GM18951 (cell line): ENCODE measurements around the gene FIZ1.

ENCODE experiments used
- POLR2A ChIP-seq: IDR thresholded peaks from 4 replicates; pipeline ENCODE4 v1.6.1; 2011; ENCODE audit warnings: mild to moderate bottlenecking; ENCODE audit not compliant: insufficient read length, insufficient read depth; ENCODE audit errors: extremely low read depth
- in situ Hi-C: fragments of 300-500 bp; cut with MboI; formaldehyde crosslinking; loops from one replicate; pipeline ENCODE4 v1.12.0; 2022; ENCODE audit warnings: low sequenced_read_pairs, mixed read lengths, inconsistent platforms; ENCODE audit not compliant: unreplicated experiment

Gene FIZ1, protein sequence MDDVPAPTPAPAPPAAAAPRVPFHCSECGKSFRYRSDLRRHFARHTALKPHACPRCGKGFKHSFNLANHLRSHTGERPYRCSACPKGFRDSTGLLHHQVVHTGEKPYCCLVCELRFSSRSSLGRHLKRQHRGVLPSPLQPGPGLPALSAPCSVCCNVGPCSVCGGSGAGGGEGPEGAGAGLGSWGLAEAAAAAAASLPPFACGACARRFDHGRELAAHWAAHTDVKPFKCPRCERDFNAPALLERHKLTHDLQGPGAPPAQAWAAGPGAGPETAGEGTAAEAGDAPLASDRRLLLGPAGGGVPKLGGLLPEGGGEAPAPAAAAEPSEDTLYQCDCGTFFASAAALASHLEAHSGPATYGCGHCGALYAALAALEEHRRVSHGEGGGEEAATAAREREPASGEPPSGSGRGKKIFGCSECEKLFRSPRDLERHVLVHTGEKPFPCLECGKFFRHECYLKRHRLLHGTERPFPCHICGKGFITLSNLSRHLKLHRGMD

DNA sequence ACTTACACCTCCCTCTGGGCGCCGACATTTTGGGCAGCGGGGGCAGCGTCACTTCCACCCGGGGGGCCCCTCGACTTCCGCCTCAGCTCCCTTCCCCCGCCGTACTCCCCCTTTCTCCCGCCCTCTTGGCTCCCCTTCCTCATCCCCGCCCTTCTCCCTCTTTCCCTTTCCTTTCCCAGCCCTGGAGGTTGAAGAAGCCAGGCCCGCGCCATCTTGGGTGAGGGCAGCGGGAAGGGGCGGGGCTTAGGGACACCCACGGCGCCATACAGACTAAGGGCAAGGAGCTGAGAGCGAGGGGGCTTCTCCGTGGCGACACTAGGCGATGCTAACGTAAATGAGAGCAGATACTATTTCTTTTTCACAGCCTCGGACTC is at the start of gene FIZ1:
Gene FIZ1 (minus strand): TSS at position 50 of the 374 bp plus-strand sequence. CDS start 1,652 bp downstream, outside the sequence.
- in situ Hi-C loops: no loop called here
- no peak for TF ChIP-seq POLR2A

DNA sequence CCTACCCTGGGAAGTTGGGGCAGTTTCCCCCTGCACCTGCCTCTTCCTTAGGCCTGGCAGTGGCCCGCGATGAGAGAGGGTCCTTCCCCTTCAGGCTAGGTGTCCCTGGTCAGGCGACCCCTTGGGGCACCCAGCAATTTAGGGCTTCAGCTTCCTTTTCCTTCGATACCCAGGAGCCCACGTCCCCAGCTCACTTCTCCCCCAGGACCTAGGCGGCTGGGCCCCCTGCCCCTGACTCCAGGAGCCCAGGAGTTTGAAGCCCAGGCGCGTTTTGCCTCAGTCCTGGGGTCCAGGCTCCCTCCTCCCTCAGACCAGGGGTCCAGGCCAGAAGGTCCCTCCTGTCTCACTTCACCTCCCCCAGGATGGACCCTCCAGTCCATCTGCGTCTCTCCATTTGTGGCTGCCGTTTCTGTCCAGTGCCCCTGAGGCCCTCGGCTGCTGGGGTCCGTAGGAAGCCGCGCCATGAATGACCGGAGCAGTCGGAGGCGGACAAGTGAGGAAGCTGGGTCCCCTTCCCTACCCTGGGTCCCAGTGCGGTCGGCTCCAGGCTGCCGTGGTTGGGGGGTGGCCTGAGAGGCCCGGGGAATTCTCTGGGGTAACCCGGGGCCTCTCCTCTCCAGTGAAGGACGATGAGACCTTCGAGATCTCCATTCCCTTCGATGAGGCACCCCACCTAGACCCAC is 49.4 kb upstream of the FIZ1 start:
- in situ Hi-C loops: no loop called here
- TF ChIP-seq POLR2A: no peak

- in situ Hi-C loops: no loop called here
These were observed 48.6 kb upstream of the FIZ1 start, which contains the start of gene CCDC106 for GRCh38 chr19:55647732-55648584. Gene CCDC106 (plus strand): TSS chr19:55648212. CDS start chr19:55649047, 835 bp downstream.

DNA sequence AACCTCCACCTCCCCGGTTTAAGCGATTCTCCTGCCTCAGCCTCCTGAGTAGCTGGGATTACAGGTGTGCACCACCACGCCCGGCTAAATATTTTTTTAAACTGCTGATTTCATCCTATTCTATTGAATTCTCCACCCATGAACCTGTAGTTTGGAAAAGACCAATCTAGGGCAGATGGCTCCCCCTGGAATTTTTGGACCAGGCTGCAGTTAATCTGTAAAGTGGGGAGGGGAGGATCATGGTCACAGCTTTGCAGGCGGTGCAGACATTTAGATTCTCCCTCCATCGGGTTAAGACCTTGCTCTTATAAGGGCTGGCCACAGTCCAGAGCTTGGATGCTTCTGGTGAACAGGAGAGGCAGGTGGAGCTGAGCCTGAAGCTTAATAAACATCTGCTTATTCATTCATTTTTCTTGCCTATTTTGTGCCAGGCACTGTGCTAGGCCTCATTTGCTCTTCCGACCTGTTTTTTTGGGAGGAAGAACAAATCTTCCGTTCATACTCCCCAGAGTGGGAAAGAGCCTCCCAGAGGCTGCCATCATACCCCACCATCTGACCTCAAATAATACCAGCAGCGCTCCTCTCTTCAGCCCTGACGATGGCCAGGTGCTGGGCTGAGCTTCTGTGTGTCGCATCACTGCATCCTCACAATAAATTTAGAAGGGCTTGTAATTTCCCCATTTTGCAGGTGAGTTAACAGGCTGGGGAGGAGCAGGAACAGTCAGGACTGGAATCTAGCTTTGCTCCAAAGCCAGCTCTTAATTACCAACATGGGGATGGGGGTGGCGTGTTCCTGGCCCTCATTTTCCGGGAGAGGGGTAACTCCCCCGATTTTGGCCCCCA is 47.8 kb upstream of the FIZ1 start:
- no peak for TF ChIP-seq POLR2A
- in situ Hi-C loops: no loop called here

More at GRCh38 chr19:55647732-55648584, 48.6 kb upstream of the FIZ1 start, which contains the start of gene CCDC106:
- TF ChIP-seq POLR2A: peak; percentile 55

GRCh38 chr19:55645512-55645881 is 46.2 kb upstream of the FIZ1 start:
- TF ChIP-seq POLR2A: no peak
- in situ Hi-C loops: no loop called here

- TF ChIP-seq POLR2A: no peak
- in situ Hi-C loops: no loop called here
These were observed 45.7 kb upstream of the FIZ1 start for GRCh38 chr19:55644842-55645511.

DNA sequence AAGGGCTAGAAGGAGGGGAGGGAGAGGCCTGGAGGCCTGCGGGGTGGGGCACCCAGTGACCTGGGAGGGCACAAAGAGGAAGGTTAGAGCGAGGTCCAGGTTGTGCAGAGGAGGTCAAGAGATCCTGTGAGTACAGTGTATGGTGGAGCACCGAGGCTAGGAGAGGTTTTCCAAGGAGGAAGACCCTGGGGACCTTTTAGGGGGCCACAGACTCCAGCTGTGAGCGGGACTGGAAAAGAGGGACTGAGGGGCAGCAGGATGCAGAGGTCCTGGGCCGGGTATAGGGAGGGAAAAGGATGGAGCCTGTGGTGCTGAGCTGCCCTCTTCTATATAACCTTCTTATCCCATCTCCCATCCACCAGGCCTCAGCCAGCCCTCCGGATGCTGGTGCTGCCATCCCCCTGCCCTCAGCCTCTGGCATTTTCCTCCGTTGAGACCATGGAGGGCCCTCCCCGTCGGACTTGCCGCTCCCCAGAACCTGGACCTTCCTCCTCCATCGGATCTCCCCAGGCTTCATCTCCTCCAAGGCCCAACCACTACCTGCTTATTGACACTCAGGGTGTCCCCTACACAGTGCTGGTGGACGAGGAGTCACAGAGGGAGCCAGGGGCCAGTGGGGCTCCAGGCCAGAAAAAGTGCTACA is 45.0 kb upstream of the FIZ1 start:
- no peak for TF ChIP-seq POLR2A
- in situ Hi-C loops: no loop called here

GRCh38 chr19:55643887-55644176 is 44.5 kb upstream of the FIZ1 start:
- in situ Hi-C loops: no loop called here
- TF ChIP-seq POLR2A: no peak

- in situ Hi-C loops: no loop called here
- TF ChIP-seq POLR2A: peak; percentile 56
These were observed 43.9 kb upstream of the FIZ1 start, which contains the start of gene ZNF581 for GRCh38 chr19:55643003-55643886. Gene ZNF581 (plus strand): TSS chr19:55643649. CDS start chr19:55644572, 923 bp downstream.

GRCh38 chr19:55642153-55643002 is 43.1 kb upstream of the FIZ1 start:
- in situ Hi-C loops: no loop called here
- TF ChIP-seq POLR2A: peak; percentile 35
